ENCODE measurements around the gene GNPTAB. TPM values are rescaled to one million over a fixed set of nuclear protein-coding genes. Genes with fewer than 3 reads are reported as not detected.

The GNPTAB gene
- total RNA-seq, 1 donor from 2014 or later = 59.2 TPM

DNA sequence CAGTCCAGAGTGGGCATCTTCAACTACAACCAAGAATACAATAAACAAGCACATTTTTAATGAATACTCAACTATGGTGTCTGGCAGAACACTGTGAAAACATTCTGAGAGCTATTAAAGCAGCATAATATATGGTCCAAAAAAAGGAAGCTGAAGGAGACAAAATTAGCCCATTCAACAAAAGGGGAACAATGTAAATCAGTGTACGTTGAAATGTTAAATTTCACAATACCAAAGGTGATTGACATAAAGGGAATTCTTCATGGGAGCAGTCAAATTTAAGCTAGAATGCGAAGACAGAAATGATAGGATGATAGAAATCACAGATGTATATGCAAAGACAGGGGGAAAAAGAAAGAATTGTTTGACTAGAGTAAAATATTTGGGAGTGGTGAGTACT lies 50.2 kb downstream of the GNPTAB start:
- Histone ChIP-seq H3K4me3 (no peak overlapping the region), H3K27me3 (ENCODE audit: low read depth) (no peaks in the 10 kb centered on the region), H3K36me3 (peaks cover 48% of the 10 kb centered on the region), H3K9me3 (no peaks in the 10 kb centered on the region), H3K27ac (no peak overlapping the region), H3K4me1 (no peaks in the 10 kb centered on the region)
- TF ChIP-seq, protein P1, sequence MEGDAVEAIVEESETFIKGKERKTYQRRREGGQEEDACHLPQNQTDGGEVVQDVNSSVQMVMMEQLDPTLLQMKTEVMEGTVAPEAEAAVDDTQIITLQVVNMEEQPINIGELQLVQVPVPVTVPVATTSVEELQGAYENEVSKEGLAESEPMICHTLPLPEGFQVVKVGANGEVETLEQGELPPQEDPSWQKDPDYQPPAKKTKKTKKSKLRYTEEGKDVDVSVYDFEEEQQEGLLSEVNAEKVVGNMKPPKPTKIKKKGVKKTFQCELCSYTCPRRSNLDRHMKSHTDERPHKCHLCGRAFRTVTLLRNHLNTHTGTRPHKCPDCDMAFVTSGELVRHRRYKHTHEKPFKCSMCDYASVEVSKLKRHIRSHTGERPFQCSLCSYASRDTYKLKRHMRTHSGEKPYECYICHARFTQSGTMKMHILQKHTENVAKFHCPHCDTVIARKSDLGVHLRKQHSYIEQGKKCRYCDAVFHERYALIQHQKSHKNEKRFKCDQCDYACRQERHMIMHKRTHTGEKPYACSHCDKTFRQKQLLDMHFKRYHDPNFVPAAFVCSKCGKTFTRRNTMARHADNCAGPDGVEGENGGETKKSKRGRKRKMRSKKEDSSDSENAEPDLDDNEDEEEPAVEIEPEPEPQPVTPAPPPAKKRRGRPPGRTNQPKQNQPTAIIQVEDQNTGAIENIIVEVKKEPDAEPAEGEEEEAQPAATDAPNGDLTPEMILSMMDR (IDR thresholded peaks at IDR 0.05) = no peak
- intact Hi-C loops (cut with DNase I) = no loop called here
- DNase-seq = no peak
- no peak for ATAC-seq

DNA sequence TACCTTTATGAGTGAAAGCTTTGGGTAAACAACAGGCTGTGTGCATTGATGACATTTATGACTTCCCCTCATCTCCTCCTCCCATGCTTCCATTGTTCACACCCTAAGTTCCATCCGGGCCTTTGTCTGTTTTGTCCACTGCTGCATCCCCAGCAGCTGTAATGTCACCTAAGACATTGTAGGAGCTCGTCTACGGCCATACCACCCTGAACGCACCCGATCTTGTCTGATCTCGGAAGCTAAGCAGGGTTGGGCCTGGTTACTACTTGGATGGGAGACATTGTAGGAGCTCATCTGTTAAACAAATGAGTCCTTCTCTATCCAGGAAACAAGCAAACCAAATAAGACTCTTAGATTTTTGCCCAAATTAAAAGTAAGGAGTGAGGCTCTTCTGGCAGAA lies 51.1 kb downstream of the GNPTAB start:
- Histone ChIP-seq H3K4me3 (no peak overlapping the region), H3K27ac (no peak overlapping the region), H3K27me3 (ENCODE audit: low read depth) (no peaks in the 10 kb centered on the region), H3K4me1 (no peaks in the 10 kb centered on the region), H3K36me3 (peaks cover 39% of the 10 kb centered on the region), H3K9me3 (no peaks in the 10 kb centered on the region)
- TF ChIP-seq, protein P1 (IDR thresholded peaks at IDR 0.05) = no peak
- no peak for DNase-seq
- intact Hi-C loops (cut with DNase I) = no loop called here
- no peak for ATAC-seq

DNA sequence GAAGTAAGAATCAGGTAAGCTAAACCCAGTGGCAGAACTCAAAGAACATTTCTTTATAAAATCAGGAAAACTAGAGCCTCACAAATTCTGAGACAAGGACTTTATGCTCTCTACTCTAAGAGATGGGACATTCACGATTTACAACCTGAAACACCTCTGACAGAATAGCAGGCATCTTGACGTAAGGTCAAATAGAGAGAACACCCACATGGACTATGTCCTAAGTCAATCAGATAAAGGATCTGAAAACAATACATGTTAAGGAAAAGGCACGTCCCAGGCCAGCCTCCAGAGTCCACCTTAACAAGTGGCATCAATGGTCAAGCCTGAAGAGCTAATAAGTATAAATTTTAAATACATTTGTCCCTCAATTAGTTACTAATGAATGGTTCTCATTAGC lies 51.6 kb downstream of the GNPTAB start:
- TF ChIP-seq, protein P1 (IDR thresholded peaks at IDR 0.05) = no peak
- Histone ChIP-seq H3K36me3 (peaks cover 35% of the 10 kb centered on the region), H3K27me3 (ENCODE audit: low read depth) (no peaks in the 10 kb centered on the region), H3K9me3 (no peaks in the 10 kb centered on the region), H3K4me3 (no peak overlapping the region), H3K27ac (no peak overlapping the region), H3K4me1 (no peaks in the 10 kb centered on the region)
- ATAC-seq = no peak
- intact Hi-C loops (cut with DNase I) = no loop called here
- DNase-seq = no peak

DNA sequence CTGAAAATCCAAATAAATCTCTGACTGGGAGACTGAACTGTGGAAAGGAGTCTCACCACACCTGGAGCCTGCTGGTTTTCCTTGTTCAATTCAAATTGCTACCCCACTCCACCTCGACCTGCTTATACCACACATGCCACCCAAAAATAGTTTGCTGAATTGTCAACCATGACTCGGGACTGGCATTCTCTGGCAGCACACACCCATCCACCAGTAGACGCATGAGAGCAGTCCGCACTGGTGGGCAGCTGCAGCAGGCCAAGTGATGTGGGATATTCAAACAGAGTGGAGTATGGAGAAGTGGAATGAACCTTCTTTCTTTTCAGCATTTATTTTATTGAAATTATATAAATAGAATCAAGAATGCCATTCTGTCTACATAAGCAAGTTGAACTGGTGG lies 52.8 kb downstream of the GNPTAB start:
- DNase-seq (no peak), ATAC-seq (no peak)
- Histone ChIP-seq H3K36me3 (peaks cover 27% of the 10 kb centered on the region), H3K27ac (peak overlapping the region; percentile 9), H3K27me3 (ENCODE audit: low read depth) (no peaks in the 10 kb centered on the region), H3K9me3 (no peaks in the 10 kb centered on the region), H3K4me3 (no peak overlapping the region), H3K4me1 (no peaks in the 10 kb centered on the region)
- intact Hi-C loops (cut with DNase I) = no loop called here
- TF ChIP-seq, protein P1 (IDR thresholded peaks at IDR 0.05) = no peak

DNA sequence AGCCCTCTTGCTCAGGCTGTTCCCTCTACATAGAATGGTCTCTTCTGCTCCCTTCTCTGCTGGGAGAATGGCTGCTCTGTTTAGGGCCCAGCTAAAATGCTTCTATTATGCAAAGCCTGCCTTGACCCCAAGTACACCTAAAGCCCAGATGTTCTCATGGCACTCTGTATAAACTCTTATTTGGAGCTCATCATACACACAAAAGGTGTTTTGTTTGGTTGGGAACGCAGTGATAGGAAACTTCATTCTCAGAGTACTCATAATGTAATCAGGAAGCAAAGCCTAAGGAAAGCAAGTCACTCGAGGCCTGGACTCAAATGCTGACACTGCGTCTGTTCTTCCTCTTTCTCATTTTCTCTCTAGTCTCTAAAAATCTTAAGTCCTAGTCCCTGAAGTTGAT lies 53.3 kb downstream of the GNPTAB start:
- no peak for DNase-seq
- peak in 1 of 2 donors; percentile 19 for ATAC-seq
- Histone ChIP-seq H3K4me1 (no peaks in the 10 kb centered on the region), H3K27me3 (ENCODE audit: low read depth) (no peaks in the 10 kb centered on the region), H3K9me3 (no peaks in the 10 kb centered on the region), H3K36me3 (peaks cover 27% of the 10 kb centered on the region), H3K27ac (peak overlapping the region; percentile 50), H3K4me3 (no peak overlapping the region)
- TF ChIP-seq, protein P1 (IDR thresholded peaks at IDR 0.05) = no peak
- intact Hi-C loops (cut with DNase I) = no loop called here

DNA sequence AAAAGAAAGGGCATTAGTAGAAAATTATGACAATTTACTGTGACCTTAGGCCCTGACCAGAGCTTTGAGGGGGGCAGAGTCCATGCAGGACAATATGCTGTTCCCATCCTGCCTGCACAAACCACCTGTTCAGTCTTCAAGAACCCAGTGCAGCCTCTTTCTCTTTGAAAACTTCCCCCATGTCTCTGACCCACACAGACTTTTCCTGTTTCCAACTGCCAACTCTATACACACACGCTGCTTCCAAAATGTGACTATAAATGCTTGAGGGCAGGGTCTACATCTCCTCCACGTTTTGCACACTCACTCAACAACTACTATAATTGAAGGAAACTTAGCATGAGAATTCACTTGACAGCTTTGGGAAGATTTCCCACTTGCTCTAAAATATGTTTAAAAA lies 54.9 kb downstream of the GNPTAB start:
- Histone ChIP-seq H3K4me1 (no peaks in the 10 kb centered on the region), H3K9me3 (no peaks in the 10 kb centered on the region), H3K36me3 (peaks cover 38% of the 10 kb centered on the region), H3K27me3 (ENCODE audit: low read depth) (no peaks in the 10 kb centered on the region), H3K4me3 (no peak overlapping the region), H3K27ac (no peak overlapping the region)
- DNase-seq = no peak
- no peak for ATAC-seq
- intact Hi-C loops (cut with DNase I) = no loop called here
- TF ChIP-seq, protein P1 (IDR thresholded peaks at IDR 0.05) = no peak
